ENCODE results near the gene MAGEA11. TPM values are rescaled to one million over a fixed set of nuclear protein-coding genes. Genes with fewer than 3 reads are reported as not detected.
"Not testable (repeated sequence)": the region's sequence is repeated elsewhere in the genome, so short reads cannot be mapped to it uniquely, and the experiment has no call there.

Gene MAGEA11, protein sequence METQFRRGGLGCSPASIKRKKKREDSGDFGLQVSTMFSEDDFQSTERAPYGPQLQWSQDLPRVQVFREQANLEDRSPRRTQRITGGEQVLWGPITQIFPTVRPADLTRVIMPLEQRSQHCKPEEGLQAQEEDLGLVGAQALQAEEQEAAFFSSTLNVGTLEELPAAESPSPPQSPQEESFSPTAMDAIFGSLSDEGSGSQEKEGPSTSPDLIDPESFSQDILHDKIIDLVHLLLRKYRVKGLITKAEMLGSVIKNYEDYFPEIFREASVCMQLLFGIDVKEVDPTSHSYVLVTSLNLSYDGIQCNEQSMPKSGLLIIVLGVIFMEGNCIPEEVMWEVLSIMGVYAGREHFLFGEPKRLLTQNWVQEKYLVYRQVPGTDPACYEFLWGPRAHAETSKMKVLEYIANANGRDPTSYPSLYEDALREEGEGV
- not detected in 2 replicates for total RNA-seq (2014; rRNA removed; shearing (Covaris generic))

DNA sequence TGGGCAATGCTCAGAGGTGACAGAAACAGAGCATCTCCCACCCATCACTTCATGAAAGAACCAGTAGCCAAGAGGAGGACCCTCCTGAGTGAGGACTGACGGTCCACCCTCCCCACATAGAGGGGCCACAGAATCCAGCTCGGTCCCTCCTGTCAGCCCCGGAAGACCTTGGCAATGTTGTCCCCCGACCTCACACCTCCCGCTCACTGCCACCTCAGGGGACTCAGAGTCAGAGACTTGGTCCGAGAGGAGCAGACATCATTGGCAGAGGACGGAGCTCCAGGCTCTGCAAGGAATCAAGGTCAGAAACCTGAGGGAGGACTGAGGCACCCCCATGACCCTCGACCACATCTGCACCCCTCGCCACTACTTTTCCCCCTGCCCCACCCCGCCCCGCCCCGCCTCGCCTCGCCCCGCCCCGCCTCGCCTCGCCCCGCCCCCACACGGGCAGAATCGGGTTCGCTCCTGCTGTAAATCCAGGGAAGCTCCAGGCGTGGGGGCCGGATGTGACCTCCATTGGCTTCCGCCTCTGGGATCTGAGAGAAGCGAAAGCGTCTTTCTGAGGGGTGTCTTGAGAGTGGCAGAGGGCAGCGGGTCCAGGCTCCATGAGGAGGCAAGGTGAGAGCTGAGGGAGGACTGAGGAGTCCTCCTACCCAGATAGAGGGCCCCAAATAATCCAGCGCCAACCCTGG is at the start of gene MAGEA11:
Gene MAGEA11, plus strand, starts transcription at position 516 of the 692 bp plus-strand sequence. CDS start 1,100 bp downstream, outside the sequence.
- DNase-seq (ENCODE audit: low spot score) = no peak

DNA sequence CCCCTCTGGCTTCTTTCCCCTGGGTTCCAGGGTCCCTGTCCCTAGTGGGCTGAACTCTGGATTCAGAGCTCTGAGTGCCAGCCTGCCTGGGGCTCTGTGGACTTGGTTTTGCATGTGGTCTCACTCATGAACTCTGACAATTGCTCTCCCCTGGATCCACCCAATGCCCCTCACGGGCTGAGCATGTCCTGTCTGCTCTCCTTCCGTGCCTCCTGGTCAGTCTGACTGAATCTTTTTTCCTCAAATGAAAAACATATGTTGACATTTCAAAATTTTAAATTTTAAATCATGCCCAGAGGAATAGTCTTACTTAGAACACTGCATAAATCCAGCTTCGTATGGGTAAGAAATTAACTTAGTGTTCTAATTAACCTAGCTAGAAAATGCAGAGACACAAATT is 36.8 kb upstream of the MAGEA11 start:
- DNase-seq (ENCODE audit: low spot score) = not testable (repeated sequence)

DNA sequence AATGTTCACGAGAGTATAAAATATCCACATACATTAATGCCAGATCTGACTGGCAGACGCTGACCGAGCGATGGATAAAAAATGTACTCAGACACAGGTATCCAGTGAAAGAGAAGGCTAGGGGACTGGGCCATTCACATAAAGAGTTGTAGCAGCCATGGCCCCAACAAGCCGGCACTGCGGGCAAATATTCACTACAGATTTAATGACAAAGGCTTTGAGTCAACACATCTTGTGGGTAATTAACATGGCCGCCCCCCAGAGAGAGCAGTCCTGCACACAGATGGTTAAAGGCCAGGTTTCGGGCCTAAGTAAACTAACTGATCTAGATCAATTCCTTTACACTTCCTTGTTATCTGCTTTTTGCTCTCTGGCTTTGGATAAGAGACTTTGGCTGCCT is 36.3 kb upstream of the MAGEA11 start:
- DNase-seq (ENCODE audit: low spot score) = not testable (repeated sequence)

DNA sequence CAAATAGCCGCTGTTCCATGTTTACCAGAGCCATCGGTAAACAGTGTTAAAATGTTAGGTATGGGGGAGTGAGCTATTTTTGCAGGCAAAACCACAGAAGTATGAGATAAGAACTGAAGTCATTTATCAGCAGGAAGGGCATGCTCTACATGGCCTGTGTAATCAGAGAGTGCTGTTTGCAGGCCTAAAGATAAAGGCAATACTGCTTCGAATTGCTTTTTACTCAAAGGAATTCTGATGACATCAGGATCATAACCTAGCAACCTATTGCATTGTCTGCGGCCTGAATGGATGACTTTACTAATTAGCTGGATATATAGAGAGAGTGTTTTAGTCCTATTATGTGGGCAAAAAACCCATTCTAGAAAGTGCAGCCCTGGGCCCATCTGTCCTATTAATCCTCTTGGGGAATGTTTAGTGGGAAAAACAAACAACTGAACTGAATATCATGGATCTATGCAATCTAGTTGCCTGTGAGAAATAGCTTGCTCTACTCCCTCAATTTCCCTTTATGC is 32.6 kb upstream of the MAGEA11 start:
- not testable (repeated sequence) for DNase-seq (ENCODE audit: low spot score)

DNA sequence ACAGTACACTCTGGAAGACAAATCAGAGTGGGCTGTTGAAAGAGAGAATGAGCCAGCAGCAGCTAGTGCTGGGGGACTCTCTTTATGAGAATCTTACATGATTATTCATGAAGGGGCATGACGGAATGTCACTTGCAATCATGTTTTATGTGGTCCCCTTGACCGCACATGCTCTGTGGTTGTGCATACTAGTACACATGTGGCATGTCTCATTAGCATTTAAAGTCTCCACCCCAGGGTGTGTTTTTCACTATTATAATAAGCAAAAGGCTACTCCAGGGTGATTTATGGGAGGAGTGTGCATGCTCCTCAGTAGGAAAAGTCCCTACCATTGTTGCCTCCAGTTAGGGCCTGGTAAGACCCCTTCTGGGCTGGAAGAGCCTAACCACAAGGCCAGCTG is 30.7 kb upstream of the MAGEA11 start:
- no peak for DNase-seq (ENCODE audit: low spot score)

DNA sequence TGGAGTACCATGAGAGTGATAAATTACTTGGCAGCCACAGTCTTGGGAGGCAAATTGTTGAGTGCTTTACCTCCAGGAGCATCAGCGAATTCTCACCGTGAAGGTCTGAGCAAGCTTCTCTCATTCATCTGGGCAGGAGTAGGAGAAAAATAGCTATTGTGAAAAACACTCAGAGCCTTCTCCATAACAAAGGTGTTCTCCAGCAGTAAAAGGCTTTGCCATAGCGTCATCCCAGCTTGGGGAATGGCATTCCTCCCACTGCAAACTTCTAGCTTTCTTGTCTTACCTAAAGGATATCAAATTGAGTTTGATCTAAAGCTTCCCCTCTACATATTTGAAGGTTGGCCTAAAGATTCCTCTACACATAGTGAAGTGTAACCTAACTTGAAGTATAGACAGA is 29.8 kb upstream of the MAGEA11 start:
- no peak for DNase-seq (ENCODE audit: low spot score)

GRCh38 chrX:149682956-149683947 is 28.6 kb upstream of the MAGEA11 start:
- DNase-seq (ENCODE audit: low spot score) = no peak

- no peak for DNase-seq (ENCODE audit: low spot score)
Observed at GRCh38 chrX:149683966-149684730, 27.7 kb upstream of the MAGEA11 start.

- no peak for DNase-seq (ENCODE audit: low spot score)
Observed at GRCh38 chrX:149687991-149688390, 23.9 kb upstream of the MAGEA11 start.

GRCh38 chrX:149688552-149688951 is 23.3 kb upstream of the MAGEA11 start:
- no peak for DNase-seq (ENCODE audit: low spot score)

DNA sequence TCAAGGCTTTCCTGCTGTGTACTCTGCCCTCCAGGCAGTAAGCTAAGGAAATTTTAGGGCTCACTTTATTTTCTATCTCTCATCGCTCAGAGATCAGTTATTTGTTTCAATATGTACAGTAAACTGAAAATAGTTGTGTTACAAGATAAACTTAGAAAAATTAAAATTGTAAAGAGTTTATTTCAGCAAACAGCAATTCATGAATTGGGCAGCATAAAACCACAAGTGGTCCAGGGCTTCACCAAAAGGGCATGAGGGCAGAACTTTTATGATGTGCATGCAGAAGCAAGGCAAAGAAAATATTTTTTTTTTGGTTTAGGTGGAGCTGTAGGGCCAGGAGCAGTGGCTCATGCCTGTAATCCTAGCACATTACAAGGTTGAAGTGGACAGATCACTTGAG is 20.1 kb upstream of the MAGEA11 start:
- no peak for DNase-seq (ENCODE audit: low spot score)

DNA sequence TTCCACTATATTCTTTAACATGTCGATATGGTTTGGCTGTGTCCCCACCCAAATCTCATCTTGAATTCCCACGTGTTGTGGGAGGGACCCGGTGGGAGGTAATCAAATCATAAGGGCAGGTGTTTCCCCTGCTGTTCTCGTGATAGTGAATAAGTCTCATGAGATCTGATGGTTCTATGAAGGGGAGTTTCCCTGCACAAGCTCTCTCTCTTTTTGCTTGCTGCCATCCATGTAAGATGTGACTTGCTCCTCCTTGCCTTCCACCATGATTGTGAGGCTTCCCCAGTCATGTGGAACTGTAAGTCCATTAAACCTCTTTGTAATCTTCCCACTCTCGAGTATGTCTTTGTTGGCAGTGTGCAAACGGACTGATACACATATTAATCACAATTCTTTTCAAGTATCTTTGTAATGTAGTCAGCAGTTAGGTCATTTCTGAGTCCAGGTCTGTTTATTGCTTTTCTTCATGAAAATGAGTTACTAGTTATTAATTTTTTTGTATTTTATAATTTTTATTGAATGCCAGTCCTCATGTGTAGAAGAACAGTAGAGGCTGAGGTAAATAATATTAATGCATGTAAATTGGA is 19.1 kb upstream of the MAGEA11 start:
- not testable (repeated sequence) for DNase-seq (ENCODE audit: low spot score)

DNA sequence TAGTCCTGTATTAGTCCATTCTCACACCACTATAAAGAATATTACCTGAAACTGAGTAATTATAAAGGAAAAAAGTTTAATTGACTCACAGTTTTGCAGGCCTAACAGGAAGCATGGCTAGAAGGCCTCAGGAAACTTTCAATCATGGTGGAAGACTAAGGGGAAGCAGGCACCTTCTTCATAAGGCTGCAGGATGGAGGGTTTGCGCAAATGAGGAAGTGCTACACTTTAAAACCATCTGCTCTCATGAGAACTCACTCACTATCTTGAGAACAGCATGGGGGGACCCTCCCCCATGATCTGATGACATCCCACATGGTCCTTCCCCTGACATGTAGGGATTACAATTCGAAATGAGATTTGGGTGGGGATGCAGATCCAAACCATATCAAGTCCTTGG is 12.1 kb upstream of the MAGEA11 start:
- DNase-seq (ENCODE audit: low spot score) = no peak

- no peak for DNase-seq (ENCODE audit: low spot score)
Observed at GRCh38 chrX:149704664-149705063, 7.2 kb upstream of the MAGEA11 start.

GRCh38 chrX:149707147-149707901 is 4.5 kb upstream of the MAGEA11 start:
- peak; percentile 30 for DNase-seq (ENCODE audit: low spot score)

DNA sequence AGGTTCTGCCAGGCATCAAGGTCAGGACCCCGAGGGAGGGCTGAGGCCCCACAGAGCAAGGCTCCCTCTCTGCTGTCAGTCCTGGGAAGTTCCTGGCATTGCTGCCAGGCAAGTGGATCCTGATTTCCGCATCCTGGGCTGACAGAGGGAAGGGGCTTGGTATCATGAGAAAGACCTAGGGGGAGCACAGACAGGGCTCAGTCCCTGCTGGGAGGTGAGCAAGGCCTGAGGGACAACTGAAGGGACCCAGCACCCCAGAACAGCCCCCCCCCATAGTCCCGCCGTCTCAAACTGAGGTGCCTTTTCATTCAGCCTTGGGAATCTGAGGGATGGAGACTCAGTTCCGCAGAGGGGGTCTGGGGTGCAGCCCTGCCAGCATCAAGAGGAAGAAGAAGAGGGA is 971 bp downstream of the MAGEA11 start:
- DNase-seq (ENCODE audit: low spot score) = no peak

DNA sequence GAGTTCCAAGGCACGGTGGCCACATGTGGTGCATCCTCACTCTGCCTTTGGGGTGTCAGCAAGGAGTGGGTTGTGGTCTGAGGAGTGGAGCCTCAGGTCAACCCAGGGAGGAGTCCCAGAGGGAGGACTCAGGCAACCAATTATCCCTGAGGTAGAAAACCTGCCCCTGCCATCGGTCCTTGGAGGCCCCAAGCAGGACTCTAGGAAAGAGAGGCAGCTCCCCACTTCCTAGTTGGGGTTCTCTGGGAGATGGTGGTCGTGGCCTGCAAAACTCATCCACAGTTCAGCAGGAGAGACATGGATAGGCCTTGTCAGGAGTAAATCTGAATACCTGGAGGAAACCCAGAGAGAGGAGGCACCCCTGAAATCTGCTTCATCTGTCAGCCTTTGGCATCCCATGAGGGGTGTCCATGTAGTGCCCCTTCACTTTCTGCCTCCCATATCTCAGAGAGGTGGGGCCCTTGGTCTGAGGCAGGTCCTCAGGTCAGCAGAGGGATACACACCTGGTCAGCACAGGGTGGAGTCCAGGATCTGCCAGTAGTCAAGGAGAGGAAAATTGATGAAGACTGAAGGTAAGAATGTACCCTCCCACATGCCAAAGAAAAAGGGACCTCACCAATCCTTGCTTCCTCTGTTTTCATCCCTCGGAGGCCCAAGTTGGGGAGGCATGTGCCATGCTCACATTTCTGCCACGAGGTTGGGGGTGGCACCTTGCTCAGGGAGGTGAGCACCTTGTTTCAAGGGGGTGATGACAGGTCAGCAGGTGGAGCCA is 1.6 kb downstream of the MAGEA11 start:
- DNase-seq (ENCODE audit: low spot score) = no peak

DNA sequence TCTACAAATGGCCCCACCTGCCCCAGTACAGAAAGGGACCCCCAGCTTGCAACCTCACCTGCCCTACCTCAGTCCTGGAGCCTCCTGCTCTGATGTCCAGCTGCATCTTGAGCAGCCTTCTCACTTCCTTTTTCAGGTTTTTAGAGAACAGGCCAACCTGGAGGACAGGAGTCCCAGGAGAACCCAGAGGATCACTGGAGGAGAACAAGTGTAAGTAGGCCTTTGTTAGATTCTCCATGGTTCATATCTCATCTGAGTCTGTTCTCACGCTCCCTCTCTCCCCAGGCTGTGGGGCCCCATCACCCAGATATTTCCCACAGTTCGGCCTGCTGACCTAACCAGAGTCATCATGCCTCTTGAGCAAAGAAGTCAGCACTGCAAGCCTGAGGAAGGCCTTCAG is 3.6 kb downstream of the MAGEA11 start:
- DNase-seq (ENCODE audit: low spot score) = no peak

GRCh38 chrX:149716632-149717031 is 4.8 kb downstream of the MAGEA11 start:
- DNase-seq (ENCODE audit: low spot score) = no peak

Measured in HT-29 (cell line).